Left ventricle myocardium inferior (tissue), 1 donor: Measurements from ENCODE around the gene PPDPF. TPM values are rescaled to one million over a fixed set of nuclear protein-coding genes. Genes with fewer than 3 reads are reported as not detected.

Experiments used
- DNase-seq: peaks from one replicate; pipeline ENCODE4 v3.0.0-alpha.2; 2020
- H3K27ac ChIP-seq: fragments of 200-600 bp; replicated peaks from 2 replicates; pipeline ENCODE4 v1.8.0; 2021
- H3K27me3 ChIP-seq: fragments of 200-600 bp; 2 replicates; pipeline ENCODE4 v1.8.0; 2021; ENCODE audit warnings: low read depth
- H3K36me3 ChIP-seq: fragments of 200-600 bp; 2 replicates; pipeline ENCODE4 v1.8.0; 2021
- H3K4me1 ChIP-seq: fragments of 200-600 bp; 2 replicates; pipeline ENCODE4 v1.8.0; 2021
- H3K4me3 ChIP-seq: fragments of 200-600 bp; 2 replicates; pipeline ENCODE4 v1.8.0; 2021; ENCODE audit warnings: mild to moderate bottlenecking, moderate library complexity
- H3K9me3 ChIP-seq: fragments of 200-600 bp; replicated peaks from 2 replicates; pipeline ENCODE4 v1.8.0; 2021
- CTCF ChIP-seq: fragments of 200-600 bp; IDR thresholded peaks from 2 replicates; pipeline ENCODE4 v1.8.0; 2021; ENCODE audit warnings: antibody characterized with exemption, mild to moderate bottlenecking, borderline replicate concordance
- intact Hi-C: fragments of 100-400 bp; cut with micrococcal nuclease; formaldehyde crosslinking; loops from one replicate; pipeline ENCODE4 v1.11.0; 2022
- total RNA-seq: library from RNA; stranded (reverse); fragmentation: NEBNext Ultra II Directional; extraction: Animal tissue kit (Norgen Biotek cat#: 25700); gene quantifications from one replicate; pipeline ENCODE4 v1.2.1, GENCODE V29; 2021
- donor health status: DM: no; HTN: yes; CAD: no; lungs with severe emphysema.

PPDPF gene
- total RNA-seq, 1 donor from 2014 or later: 371 TPM

- Histone ChIP-seq H3K27me3 (peaks cover 34% of the 10 kb centered on the region), H3K36me3 (no peaks in the 10 kb centered on the region), H3K4me3 (no peak overlapping the region), H3K4me1 (peaks cover 6% of the 10 kb centered on the region), H3K27ac (no peak overlapping the region), H3K9me3 (no peaks in the 10 kb centered on the region)
- TF ChIP-seq CTCF: no peak
- DNase-seq: no peak
- intact Hi-C loops: no loop called here
Observed at GRCh38 chr20:63543131-63543530, 22.6 kb downstream of the PPDPF start.

DNA sequence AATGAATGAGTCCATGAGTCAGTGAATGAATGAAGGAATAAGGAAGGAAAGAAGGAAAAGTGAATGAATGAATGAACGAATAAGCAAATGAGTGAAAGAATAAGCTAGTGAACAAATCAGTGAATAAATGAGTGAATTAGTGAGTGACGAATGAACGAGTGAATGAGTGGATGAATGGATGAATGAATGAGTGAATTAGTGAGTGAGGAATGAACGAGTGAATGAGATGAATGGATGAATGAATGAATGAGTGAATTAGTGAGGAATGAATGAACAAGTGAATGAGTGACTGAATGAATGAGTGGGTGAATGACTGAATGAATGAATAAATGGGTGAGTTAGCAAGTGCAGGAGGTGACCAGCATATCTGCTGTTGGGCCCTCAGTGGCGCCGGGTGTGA is 23.2 kb downstream of the PPDPF start:
- Histone ChIP-seq H3K4me1 (peaks cover under 1% of the 10 kb centered on the region), H3K36me3 (no peaks in the 10 kb centered on the region), H3K27ac (no peak overlapping the region), H3K27me3 (peaks cover 40% of the 10 kb centered on the region), H3K9me3 (no peaks in the 10 kb centered on the region), H3K4me3 (no peak overlapping the region)
- intact Hi-C loops: no loop called here
- TF ChIP-seq CTCF: no peak
- DNase-seq: no peak

DNA sequence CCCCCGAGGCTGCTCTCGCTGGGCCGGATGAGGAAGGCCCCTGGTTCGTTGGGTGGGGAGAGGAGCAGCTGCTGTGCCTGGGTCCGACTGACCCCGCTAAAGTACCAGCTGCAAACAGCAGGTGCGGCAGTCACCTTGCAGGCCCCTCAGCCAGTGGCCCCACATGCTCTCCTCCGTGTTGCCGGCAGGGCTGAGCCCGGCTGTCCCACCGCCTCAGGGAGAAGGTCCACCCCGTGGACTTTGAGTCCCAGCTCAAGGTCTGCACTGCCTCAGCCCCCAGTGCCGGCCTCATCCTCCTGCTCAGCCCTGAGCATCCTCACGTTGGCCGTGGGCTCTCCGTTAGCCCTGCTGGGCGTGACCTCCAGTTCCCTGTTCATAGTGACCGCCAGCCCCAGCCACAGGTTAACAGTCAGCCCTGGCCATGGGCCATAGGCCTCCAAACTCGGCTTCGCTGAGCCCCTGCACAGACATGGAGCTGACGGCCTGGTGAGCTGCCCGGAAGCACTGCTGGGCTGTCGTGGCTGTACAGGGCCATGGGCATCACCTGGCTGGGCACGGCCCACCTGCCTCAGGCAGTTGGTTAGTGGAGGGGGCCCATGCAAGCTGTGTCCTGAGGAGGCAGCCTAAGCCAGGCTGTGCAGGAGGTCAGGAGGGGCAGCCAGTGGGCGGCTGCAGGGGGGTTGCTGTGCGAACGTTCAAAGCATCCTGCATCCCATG is 23.8 kb downstream of the PPDPF start:
- no peak overlapping the region for H3K4me3 ChIP-seq
- intact Hi-C loops: no loop called here
- H3K27ac ChIP-seq: no peak overlapping the region
- DNase-seq: no peak
- no peaks in the 10 kb centered on the region for H3K9me3 ChIP-seq
- TF ChIP-seq CTCF: no peak
- peaks cover 45% of the 10 kb centered on the region for H3K27me3 ChIP-seq
- no peaks in the 10 kb centered on the region for H3K36me3 ChIP-seq
- H3K4me1 ChIP-seq: no peaks in the 10 kb centered on the region

DNA sequence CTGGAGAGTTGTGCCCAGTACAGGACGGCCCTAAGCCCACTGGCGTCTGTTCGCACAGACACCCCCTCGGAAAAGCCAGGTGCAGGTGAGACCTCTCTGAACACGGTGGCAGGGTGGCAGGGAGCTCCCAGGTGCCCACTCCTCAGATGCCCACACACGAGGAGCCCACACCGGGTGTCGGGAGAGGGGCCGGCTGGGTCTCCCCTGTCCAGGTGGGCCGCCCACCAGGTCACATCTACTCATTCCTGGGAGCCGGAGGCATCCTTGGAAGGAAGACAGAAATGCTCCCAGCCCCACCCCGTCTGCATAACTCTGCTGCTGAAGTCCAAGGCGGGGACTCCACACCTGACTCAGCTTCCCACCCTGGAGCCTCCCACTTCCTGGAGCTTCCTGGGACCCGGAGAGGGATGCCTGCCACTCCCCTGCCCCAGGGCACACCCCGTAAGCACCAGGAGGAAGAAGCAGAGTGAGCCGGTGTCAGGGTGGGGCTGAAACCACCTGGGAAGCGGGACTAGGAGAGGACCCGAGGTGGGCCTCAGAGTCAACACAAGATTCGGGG is 24.5 kb downstream of the PPDPF start:
- Histone ChIP-seq H3K27ac (no peak overlapping the region), H3K4me1 (no peaks in the 10 kb centered on the region), H3K36me3 (no peaks in the 10 kb centered on the region), H3K9me3 (no peaks in the 10 kb centered on the region), H3K4me3 (no peak overlapping the region), H3K27me3 (peaks cover 51% of the 10 kb centered on the region)
- no peak for DNase-seq
- intact Hi-C loops: no loop called here
- TF ChIP-seq CTCF: no peak

- intact Hi-C loops: no loop called here
- TF ChIP-seq CTCF: no peak
- Histone ChIP-seq H3K4me3 (no peak overlapping the region), H3K4me1 (no peaks in the 10 kb centered on the region), H3K9me3 (no peaks in the 10 kb centered on the region), H3K27ac (no peak overlapping the region), H3K27me3 (peaks cover 59% of the 10 kb centered on the region), H3K36me3 (no peaks in the 10 kb centered on the region)
- no peak for DNase-seq
Observed at GRCh38 chr20:63545814-63546213, 25.2 kb downstream of the PPDPF start.
